RWPE2 (cell line): Measurements from ENCODE around the gene RERE.

Experiments
- ATAC-seq: fragments of 200-7000 bp; cut with Tn5 transposase; 3 replicates; pipeline ENCODE4 v1.9.1; 2021; ENCODE audit warnings: low read depth
- DNase-seq: peaks from one replicate; pipeline ENCODE4 v3.0.0-alpha.2; 2020; ENCODE audit warnings: low spot score
- H3K27ac ChIP-seq: fragments of 450-650 bp; 2 replicates; pipeline ENCODE4 v1.5.1; 2017; ENCODE audit warnings: mild to moderate bottlenecking; ENCODE audit not compliant: poor library complexity, severe bottlenecking
- H3K27me3 ChIP-seq: fragments of 250-450 bp; sonication (Bioruptor Pico); 2 replicates; pipeline ENCODE4 v1.5.1; 2021; ENCODE audit warnings: mild to moderate bottlenecking, moderate library complexity; ENCODE audit not compliant: insufficient read depth, poor library complexity, severe bottlenecking
- H3K36me3 ChIP-seq: fragments of 250-450 bp; sonication (Bioruptor Pico); 2 replicates; pipeline ENCODE4 v1.5.1; 2020; ENCODE audit warnings: low read depth, mild to moderate bottlenecking, moderate library complexity
- H3K4me1 ChIP-seq: fragments of 250-450 bp; sonication (Bioruptor Pico); 2 replicates; pipeline ENCODE4 v1.5.1; 2021; ENCODE audit warnings: mild to moderate bottlenecking, moderate library complexity; ENCODE audit not compliant: insufficient read depth, poor library complexity, severe bottlenecking
- H3K4me3 ChIP-seq: fragments of 250-450 bp; sonication (Bioruptor Pico); 2 replicates; pipeline ENCODE4 v1.5.1; 2021; ENCODE audit warnings: mild to moderate bottlenecking, moderate library complexity; ENCODE audit not compliant: severe bottlenecking
- H3K9me3 ChIP-seq: fragments of 250-450 bp; sonication (Bioruptor Pico); 2 replicates; pipeline ENCODE4 v1.5.1; 2021; ENCODE audit warnings: mild to moderate bottlenecking, moderate library complexity; ENCODE audit not compliant: severe bottlenecking
- CTCF ChIP-seq: fragments of 450-650 bp; IDR thresholded peaks from one replicate; pipeline ENCODE4 v1.5.1; 2017; ENCODE audit warnings: mild to moderate bottlenecking, moderate library complexity; ENCODE audit not compliant: poor library complexity, severe bottlenecking

RERE gene

GRCh38 chr1:8467308-8467707 lies 350.1 kb downstream of the RERE start:
- TF ChIP-seq CTCF = no peak
- H3K36me3 ChIP-seq = 0 out of 2 replicates have a peak, but pooled peaks cover 5% of the 10 kb centered on the region

GRCh38 chr1:8465692-8466091 lies 351.7 kb downstream of the RERE start:
- H3K36me3 ChIP-seq = peaks cover 5% of the 10 kb centered on the region; the same call in 1 of the 2 replicates
- ATAC-seq (no peak), DNase-seq (no peak)
- H3K4me3 ChIP-seq = no peak overlapping the region
- H3K9me3 ChIP-seq = no peaks in the 10 kb centered on the region
- peaks cover 5% of the 10 kb centered on the region for H3K4me1 ChIP-seq
- TF ChIP-seq CTCF = no peak
- no peaks in the 10 kb centered on the region for H3K27me3 ChIP-seq
- no peak overlapping the region for H3K27ac ChIP-seq

More at GRCh38 chr1:8467308-8467707, 350.1 kb downstream of the RERE start:
- no peak overlapping the region for H3K4me3 ChIP-seq
- no peak overlapping the region for H3K27ac ChIP-seq
- no peaks in the 10 kb centered on the region for H3K9me3 ChIP-seq
- no peak for DNase-seq
- H3K27me3 ChIP-seq = no peaks in the 10 kb centered on the region
- ATAC-seq = no peak
- peaks cover 8% of the 10 kb centered on the region for H3K4me1 ChIP-seq

GRCh38 chr1:8465013-8465412 lies 352.4 kb downstream of the RERE start:
- TF ChIP-seq CTCF = no peak
- Histone ChIP-seq H3K4me1 (no peaks in the 10 kb centered on the region), H3K27me3 (no peaks in the 10 kb centered on the region), H3K9me3 (no peaks in the 10 kb centered on the region), H3K36me3 (peaks cover 5% of the 10 kb centered on the region; the same call in 1 of the 2 replicates), H3K27ac (no peak overlapping the region), H3K4me3 (no peak overlapping the region)
- no peak for ATAC-seq
- DNase-seq = no peak

GRCh38 chr1:8464377-8464776 lies 353.1 kb downstream of the RERE start:
- peaks cover 5% of the 10 kb centered on the region; the same call in 1 of the 2 replicates for H3K36me3 ChIP-seq
- no peaks in the 10 kb centered on the region for H3K27me3 ChIP-seq
- H3K4me3 ChIP-seq = no peak overlapping the region
- no peak overlapping the region for H3K27ac ChIP-seq
- DNase-seq = no peak
- H3K9me3 ChIP-seq = no peaks in the 10 kb centered on the region
- no peak for ATAC-seq
- no peak for TF ChIP-seq CTCF
- no peaks in the 10 kb centered on the region for H3K4me1 ChIP-seq

GRCh38 chr1:8463144-8463927 lies 354.1 kb downstream of the RERE start:
- ATAC-seq (no peak), DNase-seq (no peak)
- H3K9me3 ChIP-seq = no peaks in the 10 kb centered on the region
- TF ChIP-seq CTCF = no peak
- H3K27ac ChIP-seq = no peak overlapping the region
- H3K4me1 ChIP-seq = no peaks in the 10 kb centered on the region
- H3K4me3 ChIP-seq = no peak overlapping the region
- H3K36me3 ChIP-seq = peaks cover 5% of the 10 kb centered on the region; the same call in 1 of the 2 replicates
- H3K27me3 ChIP-seq = no peaks in the 10 kb centered on the region
